Hepatocyte (in vitro differentiated cells): ENCODE data around the gene TSGA10IP.

Experiments
- EZH2 ChIP-seq: fragments of 200-600 bp; sonication (generic); IDR thresholded peaks from 2 replicates; pipeline ENCODE4 v1.6.1; 2016; ENCODE audit warnings: antibody characterized with exemption, mild to moderate bottlenecking, borderline replicate concordance
- TF ChIP-seq, protein P1 (sequence below): fragments of 200-600 bp; sonication (generic); IDR thresholded peaks from 2 replicates; pipeline ENCODE4 v1.5.1; 2016; ENCODE audit warnings: antibody characterized with exemption, mild to moderate bottlenecking; ENCODE audit not compliant: poor library complexity

DNA sequence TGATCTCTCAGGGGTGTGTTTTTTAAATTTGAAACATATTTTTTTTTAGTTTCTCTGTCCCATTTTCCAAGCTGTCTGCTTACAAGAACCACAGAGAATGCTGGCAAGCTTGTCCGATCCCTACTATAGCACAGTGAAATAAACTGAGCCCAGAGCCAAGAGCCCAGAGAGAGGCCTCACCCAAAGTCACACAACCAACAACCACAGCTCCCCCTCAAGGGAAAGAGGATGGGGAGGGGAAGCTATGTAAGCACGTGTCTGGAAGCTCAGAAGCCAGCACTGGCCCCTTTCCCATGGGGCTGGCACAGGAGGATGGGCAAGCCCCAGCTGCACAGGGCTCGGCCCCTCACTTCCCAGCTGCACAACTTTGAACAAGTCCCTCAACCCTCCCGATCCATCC lies 13.0 kb downstream of the TSGA10IP start:
- TF ChIP-seq, protein P1, sequence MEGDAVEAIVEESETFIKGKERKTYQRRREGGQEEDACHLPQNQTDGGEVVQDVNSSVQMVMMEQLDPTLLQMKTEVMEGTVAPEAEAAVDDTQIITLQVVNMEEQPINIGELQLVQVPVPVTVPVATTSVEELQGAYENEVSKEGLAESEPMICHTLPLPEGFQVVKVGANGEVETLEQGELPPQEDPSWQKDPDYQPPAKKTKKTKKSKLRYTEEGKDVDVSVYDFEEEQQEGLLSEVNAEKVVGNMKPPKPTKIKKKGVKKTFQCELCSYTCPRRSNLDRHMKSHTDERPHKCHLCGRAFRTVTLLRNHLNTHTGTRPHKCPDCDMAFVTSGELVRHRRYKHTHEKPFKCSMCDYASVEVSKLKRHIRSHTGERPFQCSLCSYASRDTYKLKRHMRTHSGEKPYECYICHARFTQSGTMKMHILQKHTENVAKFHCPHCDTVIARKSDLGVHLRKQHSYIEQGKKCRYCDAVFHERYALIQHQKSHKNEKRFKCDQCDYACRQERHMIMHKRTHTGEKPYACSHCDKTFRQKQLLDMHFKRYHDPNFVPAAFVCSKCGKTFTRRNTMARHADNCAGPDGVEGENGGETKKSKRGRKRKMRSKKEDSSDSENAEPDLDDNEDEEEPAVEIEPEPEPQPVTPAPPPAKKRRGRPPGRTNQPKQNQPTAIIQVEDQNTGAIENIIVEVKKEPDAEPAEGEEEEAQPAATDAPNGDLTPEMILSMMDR = no peak
- TF ChIP-seq EZH2 = no peak
